ENCODE results near the gene DNASE1L2. TPM values are rescaled to one million over a fixed set of nuclear protein-coding genes. Genes with fewer than 3 reads are reported as not detected.

The DNASE1L2 gene
- total and polyA plus RNA-seq, 10 of the 15 experiments (the other 5 are each of a cell fraction or from before 2014, with no cell fraction given): 0.06 to 1.5 (median 0.29) TPM

DNA sequence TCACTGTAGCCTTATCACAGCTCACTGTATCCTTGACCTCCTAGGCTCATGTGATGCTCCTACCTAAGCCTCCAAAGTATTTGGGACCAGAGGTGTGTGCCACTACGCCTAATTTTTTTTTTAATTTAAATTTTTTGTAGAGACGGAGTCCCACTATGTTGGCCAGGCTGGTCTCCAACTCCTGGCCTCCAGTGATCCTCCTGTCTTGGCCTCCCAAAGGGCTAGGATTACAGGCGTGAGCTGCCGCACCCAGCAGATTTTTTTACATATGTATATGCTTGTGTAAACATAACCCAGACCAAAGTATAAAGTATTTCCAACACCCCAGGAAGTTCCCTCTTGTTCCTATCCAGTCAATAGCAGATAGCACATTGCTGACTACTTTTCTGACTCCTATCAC, 19.9 kb upstream of the DNASE1L2 start:
- no peak overlapping the region for H3K27ac ChIP-seq (ENCODE audit: control insufficient read depth, insufficient read depth)
- H4K20me1 ChIP-seq (ENCODE audit: control insufficient read depth, insufficient read depth): no peaks in the 10 kb centered on the region
- peak overlapping the region; percentile 32 for H3K4me2 ChIP-seq (ENCODE audit: control insufficient read depth, insufficient read depth)
- ChIA-PET CTCF (interaction anchor here (0.7 kb wide), 1 partner anchor 213 kb away, joined by 3 read pairs; no protein-coding TSS in a partner anchor), POLR2A (no interaction called here), SMC1A (ENCODE audit: uncharacterized antibody, unreplicated experiment) (interaction anchor here (0.6 kb wide), 1 partner anchor 782 kb away, joined by 3 read pairs; no protein-coding TSS in a partner anchor), RAD21 (ENCODE audit: unreplicated experiment) (no interaction called here)
- BruUV-seq (replicated peaks): no TSS peak
- no peaks in the 10 kb centered on the region; a peak in 1 of 4 replicates for H3K36me3 ChIP-seq (ENCODE audit: control insufficient read depth in 2 of 2, insufficient read depth in 2 of 2, low read length in 1 of 2)
- H3K4me3 ChIP-seq: no peak overlapping the region
- H3K79me2 ChIP-seq (ENCODE audit: control insufficient read depth, insufficient read depth, low read length): peaks cover 16% of the 10 kb centered on the region
- intact Hi-C loops (cut with micrococcal nuclease; ENCODE audit: unreplicated experiment): no loop called here
- no peak for FAIRE-seq
- WGBS (ENCODE audit: insufficient coverage, insufficient replicate concordance, low lambda C conversion rate, missing lambda C conversion rate): 91% methylated on average over 4 of the region's 4 CpGs
- no peak overlapping the region for H3K9ac ChIP-seq (ENCODE audit: control insufficient read depth, insufficient read depth, low read length)
- no peaks in the 10 kb centered on the region for H3K27me3 ChIP-seq (replicated peaks in 1 of 2; ENCODE audit: control insufficient read depth in 2 of 2, insufficient read depth in 2 of 2, low read length in 1 of 2)
- no peak for ATAC-seq
- DNase-seq (ENCODE audit: low read depth, low spot score): no peak
- H2AFZ ChIP-seq (ENCODE audit: control insufficient read depth, low read depth, low read length): no peak overlapping the region
- in situ Hi-C loops (cut with MboI): no loop called here
- no peaks in the 10 kb centered on the region for H3K4me1 ChIP-seq (ENCODE audit: control insufficient read depth, insufficient read depth, low read length)
- no peaks in the 10 kb centered on the region for H3K9me3 ChIP-seq (replicated peaks; ENCODE audit: control insufficient read depth, insufficient read depth, low read length)
- TF ChIP-seq EGR1 (IDR thresholded peaks at IDR 0.05; ENCODE audit: borderline replicate concordance in 1 of 2, low read depth in 2 of 2, low read length in 2 of 2): no peak
- no peak for TF ChIP-seq ETV6 (conservative IDR thresholded peaks at IDR 0.05 in 1 of 2, IDR thresholded peaks at IDR 0.05 in 1 of 2; ENCODE audit: borderline replicate concordance in 1 of 2, low read depth in 1 of 2)
- TF ChIP-seq, protein P1, sequence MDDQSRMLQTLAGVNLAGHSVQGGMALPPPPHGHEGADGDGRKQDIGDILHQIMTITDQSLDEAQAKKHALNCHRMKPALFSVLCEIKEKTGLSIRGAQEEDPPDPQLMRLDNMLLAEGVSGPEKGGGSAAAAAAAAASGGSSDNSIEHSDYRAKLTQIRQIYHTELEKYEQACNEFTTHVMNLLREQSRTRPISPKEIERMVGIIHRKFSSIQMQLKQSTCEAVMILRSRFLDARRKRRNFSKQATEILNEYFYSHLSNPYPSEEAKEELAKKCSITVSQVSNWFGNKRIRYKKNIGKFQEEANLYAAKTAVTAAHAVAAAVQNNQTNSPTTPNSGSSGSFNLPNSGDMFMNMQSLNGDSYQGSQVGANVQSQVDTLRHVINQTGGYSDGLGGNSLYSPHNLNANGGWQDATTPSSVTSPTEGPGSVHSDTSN (IDR thresholded peaks at IDR 0.05; ENCODE audit: insufficient replicate concordance, low read depth, low read length): no peak
- TF ChIP-seq KAT2A (conservative IDR thresholded peaks at IDR 0.05; ENCODE audit: control insufficient read depth, low read depth, low read length): no peak
- no peak for TF ChIP-seq FOXK2 (IDR thresholded peaks at IDR 0.05)
- TF ChIP-seq, protein P2, sequence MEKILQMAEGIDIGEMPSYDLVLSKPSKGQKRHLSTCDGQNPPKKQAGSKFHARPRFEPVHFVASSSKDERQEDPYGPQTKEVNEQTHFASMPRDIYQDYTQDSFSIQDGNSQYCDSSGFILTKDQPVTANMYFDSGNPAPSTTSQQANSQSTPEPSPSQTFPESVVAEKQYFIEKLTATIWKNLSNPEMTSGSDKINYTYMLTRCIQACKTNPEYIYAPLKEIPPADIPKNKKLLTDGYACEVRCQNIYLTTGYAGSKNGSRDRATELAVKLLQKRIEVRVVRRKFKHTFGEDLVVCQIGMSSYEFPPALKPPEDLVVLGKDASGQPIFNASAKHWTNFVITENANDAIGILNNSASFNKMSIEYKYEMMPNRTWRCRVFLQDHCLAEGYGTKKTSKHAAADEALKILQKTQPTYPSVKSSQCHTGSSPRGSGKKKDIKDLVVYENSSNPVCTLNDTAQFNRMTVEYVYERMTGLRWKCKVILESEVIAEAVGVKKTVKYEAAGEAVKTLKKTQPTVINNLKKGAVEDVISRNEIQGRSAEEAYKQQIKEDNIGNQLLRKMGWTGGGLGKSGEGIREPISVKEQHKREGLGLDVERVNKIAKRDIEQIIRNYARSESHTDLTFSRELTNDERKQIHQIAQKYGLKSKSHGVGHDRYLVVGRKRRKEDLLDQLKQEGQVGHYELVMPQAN (conservative IDR thresholded peaks at IDR 0.05): no peak
- TF ChIP-seq PML (IDR thresholded peaks at IDR 0.05; ENCODE audit: low read length): no peak
- TF ChIP-seq, protein P3, sequence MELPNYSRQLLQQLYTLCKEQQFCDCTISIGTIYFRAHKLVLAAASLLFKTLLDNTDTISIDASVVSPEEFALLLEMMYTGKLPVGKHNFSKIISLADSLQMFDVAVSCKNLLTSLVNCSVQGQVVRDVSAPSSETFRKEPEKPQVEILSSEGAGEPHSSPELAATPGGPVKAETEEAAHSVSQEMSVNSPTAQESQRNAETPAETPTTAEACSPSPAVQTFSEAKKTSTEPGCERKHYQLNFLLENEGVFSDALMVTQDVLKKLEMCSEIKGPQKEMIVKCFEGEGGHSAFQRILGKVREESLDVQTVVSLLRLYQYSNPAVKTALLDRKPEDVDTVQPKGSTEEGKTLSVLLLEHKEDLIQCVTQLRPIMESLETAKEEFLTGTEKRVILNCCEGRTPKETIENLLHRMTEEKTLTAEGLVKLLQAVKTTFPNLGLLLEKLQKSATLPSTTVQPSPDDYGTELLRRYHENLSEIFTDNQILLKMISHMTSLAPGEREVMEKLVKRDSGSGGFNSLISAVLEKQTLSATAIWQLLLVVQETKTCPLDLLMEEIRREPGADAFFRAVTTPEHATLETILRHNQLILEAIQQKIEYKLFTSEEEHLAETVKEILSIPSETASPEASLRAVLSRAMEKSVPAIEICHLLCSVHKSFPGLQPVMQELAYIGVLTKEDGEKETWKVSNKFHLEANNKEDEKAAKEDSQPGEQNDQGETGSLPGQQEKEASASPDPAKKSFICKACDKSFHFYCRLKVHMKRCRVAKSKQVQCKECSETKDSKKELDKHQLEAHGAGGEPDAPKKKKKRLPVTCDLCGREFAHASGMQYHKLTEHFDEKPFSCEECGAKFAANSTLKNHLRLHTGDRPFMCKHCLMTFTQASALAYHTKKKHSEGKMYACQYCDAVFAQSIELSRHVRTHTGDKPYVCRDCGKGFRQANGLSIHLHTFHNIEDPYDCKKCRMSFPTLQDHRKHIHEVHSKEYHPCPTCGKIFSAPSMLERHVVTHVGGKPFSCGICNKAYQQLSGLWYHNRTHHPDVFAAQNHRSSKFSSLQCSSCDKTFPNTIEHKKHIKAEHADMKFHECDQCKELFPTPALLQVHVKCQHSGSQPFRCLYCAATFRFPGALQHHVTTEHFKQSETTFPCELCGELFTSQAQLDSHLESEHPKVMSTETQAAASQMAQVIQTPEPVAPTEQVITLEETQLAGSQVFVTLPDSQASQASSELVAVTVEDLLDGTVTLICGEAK (IDR thresholded peaks at IDR 0.05; ENCODE audit: borderline replicate concordance): no peak
- TF ChIP-seq FOS (IDR thresholded peaks at IDR 0.05; ENCODE audit: borderline replicate concordance, extremely low read depth, insufficient read length): no peak
- TF ChIP-seq STAT3 (IDR thresholded peaks at IDR 0.05; ENCODE audit: low read depth, low read length): no peak
- TF ChIP-seq, protein P4, sequence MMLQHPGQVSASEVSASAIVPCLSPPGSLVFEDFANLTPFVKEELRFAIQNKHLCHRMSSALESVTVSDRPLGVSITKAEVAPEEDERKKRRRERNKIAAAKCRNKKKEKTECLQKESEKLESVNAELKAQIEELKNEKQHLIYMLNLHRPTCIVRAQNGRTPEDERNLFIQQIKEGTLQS (IDR thresholded peaks at IDR 0.05; ENCODE audit: borderline replicate concordance, extremely low read depth, low read depth, low read length): no peak
- TF ChIP-seq BRCA1 (IDR thresholded peaks at IDR 0.05; ENCODE audit: low read depth, low read length): no peak
- no peak for TF ChIP-seq YY1 (IDR thresholded peaks at IDR 0.05; ENCODE audit: low read depth, low read length)
- no peak for TF ChIP-seq POU2F2 (IDR thresholded peaks at IDR 0.05; ENCODE audit: borderline replicate concordance, low read depth, low read length)
- no peak for TF ChIP-seq ZBED1 (IDR thresholded peaks at IDR 0.05; ENCODE audit: borderline replicate concordance)
- TF ChIP-seq SMAD5 (IDR thresholded peaks at IDR 0.05; ENCODE audit: low read depth): no peak
- TF ChIP-seq ZNF24 (IDR thresholded peaks at IDR 0.05): no peak
- TF ChIP-seq GABPA (IDR thresholded peaks at IDR 0.05; ENCODE audit: low read depth): no peak

All from GM12878 (cell line).